Measurements from ENCODE around the gene ZC3H7A. TPM values are rescaled to one million over a fixed set of nuclear protein-coding genes. Genes with fewer than 3 reads are reported as not detected.

ZC3H7A gene
- total and polyA plus RNA-seq, 2 of the 8 experiments (the other 6 are each of a cell fraction or from before 2014, with no cell fraction given) = 32.0 to 55.9 TPM

GRCh38 chr16:11756248-11756647 is 40.8 kb downstream of the ZC3H7A start:
- H3K4me1 ChIP-seq (replicated peaks in 1 of 4; ENCODE audit: control insufficient read depth in 3 of 4, insufficient read depth in 4 of 4, low read length in 3 of 4) = no peaks in the 10 kb centered on the region
- 95% methylated on average over 3 of the region's 3 CpGs; no CpG with 5 or more reads in 1 of the 2 experiments for WGBS, 2 experiments (ENCODE audit: extremely low coverage in 1 of 2, insufficient coverage in 1 of 2, insufficient read length in 1 of 2, insufficient replicate concordance in 2 of 2, low coverage in 1 of 2, low lambda C conversion rate in 2 of 2, missing lambda C conversion rate in 1 of 2)
- H2BK15ac ChIP-seq (ENCODE audit: low read length) = no peak overlapping the region
- no peak overlapping the region for H4K5ac ChIP-seq (ENCODE audit: insufficient read length, low read depth, low read length)
- no peaks in the 10 kb centered on the region for H3K79me1 ChIP-seq (ENCODE audit: low read depth, low read length)
- H2BK20ac ChIP-seq (ENCODE audit: low read length) = no peak overlapping the region
- no peak overlapping the region for H3K4me3 ChIP-seq (ENCODE audit: extremely low read depth in 1 of 4, insufficient read depth in 2 of 4, low read depth in 3 of 4, low read length in 4 of 4)
- H3K23me2 ChIP-seq (ENCODE audit: low read depth, low read length) = no peaks in the 10 kb centered on the region
- no peaks in the 10 kb centered on the region for H3K9me3 ChIP-seq (ENCODE audit: insufficient read depth in 2 of 2, low read depth in 1 of 2, low read length in 1 of 2)
- no peak overlapping the region for H3K18ac ChIP-seq (ENCODE audit: extremely low read depth, low read length)
- FAIRE-seq = no peak
- no peak overlapping the region for H2BK12ac ChIP-seq (ENCODE audit: low read depth, low read length)
- H4K91ac ChIP-seq (replicated peaks; ENCODE audit: insufficient read length, low read length) = no peak overlapping the region
- CTCF ChIA-PET (ENCODE audit: partially characterized antibody) = interaction anchor here (0.8 to 1.0 kb wide), 2 partner anchors 10 to 348 kb away, joined by 3 read pairs; no protein-coding TSS in a partner anchor
- H3K56ac ChIP-seq (replicated peaks; ENCODE audit: insufficient read length, low read depth, low read length) = no peak overlapping the region
- H2AFZ ChIP-seq (ENCODE audit: low read length) = no peak overlapping the region
- H4K8ac ChIP-seq (ENCODE audit: extremely low read depth, insufficient read depth, low read length) = no peak overlapping the region
- no peaks in the 10 kb centered on the region for H3K27me3 ChIP-seq (replicated peaks in 1 of 4; ENCODE audit: control insufficient read depth in 3 of 4, extremely low read depth in 1 of 4, insufficient read depth in 3 of 4, low read length in 3 of 4)
- H3K27ac ChIP-seq (ENCODE audit: low read depth, low read length) = no peak overlapping the region
- H2AK5ac ChIP-seq (ENCODE audit: low read depth, low read length) = no peak overlapping the region
- no peak overlapping the region for H3K4me2 ChIP-seq (ENCODE audit: insufficient read depth in 1 of 2, low read depth in 2 of 2, low read length in 2 of 2)
- DNase-seq (ENCODE audit: low read depth in 1 of 2, low spot score in 2 of 2) = no peak
- no peaks in the 10 kb centered on the region for H4K20me1 ChIP-seq (replicated peaks in 1 of 2; ENCODE audit: control insufficient read depth in 1 of 2, insufficient read depth in 2 of 2, low read length in 2 of 2)
- H2BK120ac ChIP-seq (replicated peaks; ENCODE audit: low read depth, low read length) = no peak overlapping the region
- POLR2A ChIA-PET (ENCODE audit: partially characterized antibody) = interaction anchor here (1.0 kb wide), 1 partner anchor 41 kb away, joined by 3 read pairs; the partner anchor contains the start of gene ZC3H7A
- no peak overlapping the region for H3K9ac ChIP-seq (replicated peaks in 1 of 4; ENCODE audit: extremely low read depth in 1 of 4, low read depth in 3 of 4, low read length in 3 of 4)
- no peak overlapping the region for H2BK5ac ChIP-seq (ENCODE audit: low read depth, low read length)
- no peak overlapping the region for H3K23ac ChIP-seq (ENCODE audit: insufficient read length)
- H3K79me2 ChIP-seq (ENCODE audit: control insufficient read depth in 1 of 2, insufficient read depth in 2 of 2, low read length in 2 of 2) = no peaks in the 10 kb centered on the region
- TF ChIP-seq ASH2L (IDR thresholded peaks at IDR 0.05; ENCODE audit: low read length) (no peak), SIX5 (IDR thresholded peaks at IDR 0.05; ENCODE audit: low read depth, low read length) (no peak), SIRT6 (IDR thresholded peaks at IDR 0.05; ENCODE audit: low read length) (no peak), POU5F1 (IDR thresholded peaks at IDR 0.05; ENCODE audit: low read depth, low read length) (no peak), CREB1 (IDR thresholded peaks at IDR 0.05) (no peak), GABPA (IDR thresholded peaks at IDR 0.05; ENCODE audit: borderline replicate concordance, insufficient read depth, low read length) (no peak), EGR1 (IDR thresholded peaks at IDR 0.05; ENCODE audit: borderline replicate concordance, low read depth, low read length) (no peak), CHD1 (IDR thresholded peaks at IDR 0.05; ENCODE audit: low read depth, low read length) (no peak)
- H3K14ac ChIP-seq (ENCODE audit: insufficient read length) = no peak overlapping the region
- H3K36me3 ChIP-seq (ENCODE audit: control insufficient read depth in 2 of 4, insufficient read depth in 4 of 4, low read length in 3 of 4) = peaks cover 13 to 52% (median 45%) of the 10 kb centered on the region in 4 experiments
- no peak overlapping the region for H3K4ac ChIP-seq (replicated peaks; ENCODE audit: insufficient read length, low read depth, low read length)
